HG03575 (cell line): ENCODE results near the gene ITSN1.
"Not testable (repeated sequence)": the region's sequence is repeated elsewhere in the genome, so short reads cannot be mapped to it uniquely, and the experiment has no call there.

Experiments used
- ATAC-seq: cut with Tn5 transposase; IDR thresholded peaks from one replicate; pipeline ENCODE4 v1.9.1; 2021; ENCODE audit not compliant: unreplicated experiment, insufficient number of reproducible peaks, low FRiP score; ENCODE audit errors: extremely low read depth

Gene ITSN1

GRCh38 chr21:33703750-33704606 is 61.7 kb downstream of the ITSN1 start:
- no peak for ATAC-seq

DNA sequence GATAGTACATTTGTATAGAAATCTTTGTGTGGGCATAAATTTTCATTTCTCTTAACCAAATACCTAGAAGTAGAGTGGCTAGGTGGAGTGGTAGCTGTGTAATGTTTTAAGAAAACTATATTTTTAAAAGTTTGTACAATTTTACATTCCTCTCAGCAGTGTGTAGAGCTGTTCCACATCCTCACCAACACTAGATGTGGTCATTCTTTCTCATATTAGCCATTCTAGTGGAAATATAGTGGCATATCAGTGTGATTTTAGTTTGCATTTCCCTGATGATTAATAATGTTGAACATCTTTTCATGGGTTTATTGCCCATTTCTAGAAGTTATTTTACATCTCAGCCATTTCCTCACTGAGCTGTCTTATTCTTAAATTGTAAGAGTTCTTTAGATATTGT is 65.5 kb downstream of the ITSN1 start:
- ATAC-seq = no peak

GRCh38 chr21:33708874-33709273 is 66.6 kb downstream of the ITSN1 start:
- no peak for ATAC-seq

DNA sequence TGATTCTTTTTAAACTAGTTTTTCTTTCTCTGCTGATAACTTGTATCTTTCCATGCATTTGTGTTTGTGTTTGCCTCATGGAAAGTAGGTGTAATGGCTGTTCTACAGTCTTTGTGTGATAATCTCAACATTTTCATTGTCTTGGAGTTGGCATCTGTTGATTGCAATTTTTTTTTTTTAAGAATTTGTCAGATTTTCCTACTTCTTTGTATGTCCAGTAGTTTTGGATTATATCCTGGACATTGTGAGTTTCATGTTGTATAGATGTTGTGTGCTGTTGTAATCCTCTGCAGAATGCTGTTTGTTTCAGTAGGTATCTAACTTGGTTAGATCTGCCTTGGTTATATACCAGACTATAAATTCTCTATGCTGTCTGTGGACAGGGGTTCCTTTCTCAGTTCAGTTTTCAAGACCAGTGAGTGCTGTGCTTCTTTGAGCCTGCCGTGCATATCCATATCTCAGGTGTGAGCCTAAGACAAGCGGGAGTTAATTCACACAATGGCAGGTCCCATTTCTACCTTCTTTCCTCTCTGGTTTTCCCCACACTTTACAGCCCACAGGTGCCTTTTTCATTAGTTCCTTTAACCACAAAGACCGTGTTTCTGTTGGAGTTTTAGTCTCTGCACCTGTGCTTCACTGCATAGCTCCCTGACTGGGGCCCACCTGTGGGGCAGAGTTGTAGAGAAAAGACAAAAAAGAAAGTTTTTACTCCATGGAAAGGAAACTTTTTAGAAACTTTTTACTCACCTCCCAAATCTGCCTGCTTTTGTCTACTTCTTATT is 69.9 kb downstream of the ITSN1 start:
- ATAC-seq = no peak

- no peak for ATAC-seq
Observed at GRCh38 chr21:33721081-33721480, 78.8 kb downstream of the ITSN1 start.

- not testable (repeated sequence) for ATAC-seq
Observed at GRCh38 chr21:33729139-33729538, 86.8 kb downstream of the ITSN1 start.

DNA sequence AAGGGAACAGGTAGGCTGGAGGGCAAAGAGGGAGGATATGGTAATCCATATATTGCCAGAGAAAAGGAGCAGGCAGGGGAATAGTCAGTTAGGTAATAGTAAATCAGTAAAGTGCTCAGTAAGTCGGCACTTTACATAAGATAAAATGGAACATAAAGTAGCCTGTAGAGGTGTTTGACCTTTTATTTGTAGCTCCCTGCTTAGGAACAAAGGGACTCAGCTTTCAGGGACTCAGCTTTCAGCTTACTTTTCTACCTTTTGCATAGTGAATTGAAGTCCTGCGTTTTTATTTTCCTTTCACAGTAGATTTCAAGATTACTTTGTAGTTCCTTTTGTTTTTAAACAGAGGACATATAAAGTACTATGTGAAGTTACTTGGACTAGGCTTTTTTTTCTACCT is 87.3 kb downstream of the ITSN1 start:
- no peak for ATAC-seq

- ATAC-seq = no peak
Observed at GRCh38 chr21:33731447-33731846, 89.1 kb downstream of the ITSN1 start.

DNA sequence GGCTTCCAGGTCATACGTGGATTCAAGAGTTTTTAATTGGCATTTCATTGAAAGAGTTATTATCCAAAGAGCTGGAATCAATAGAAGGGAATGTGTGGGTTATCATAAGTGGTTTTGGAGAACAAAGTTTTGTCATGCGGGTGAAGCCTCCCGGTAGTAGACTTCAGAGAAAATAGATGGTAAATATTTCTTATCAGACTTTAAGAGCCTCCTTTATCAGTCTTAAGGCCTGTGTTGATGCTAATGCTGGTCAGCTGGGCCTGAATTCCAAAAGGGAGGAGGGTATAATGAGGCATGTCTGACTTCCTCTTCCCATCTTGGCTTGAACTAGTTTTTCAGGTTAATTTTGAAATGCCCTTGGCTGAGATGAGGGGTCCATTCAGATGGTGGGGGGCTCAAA is 89.7 kb downstream of the ITSN1 start:
- no peak for ATAC-seq

DNA sequence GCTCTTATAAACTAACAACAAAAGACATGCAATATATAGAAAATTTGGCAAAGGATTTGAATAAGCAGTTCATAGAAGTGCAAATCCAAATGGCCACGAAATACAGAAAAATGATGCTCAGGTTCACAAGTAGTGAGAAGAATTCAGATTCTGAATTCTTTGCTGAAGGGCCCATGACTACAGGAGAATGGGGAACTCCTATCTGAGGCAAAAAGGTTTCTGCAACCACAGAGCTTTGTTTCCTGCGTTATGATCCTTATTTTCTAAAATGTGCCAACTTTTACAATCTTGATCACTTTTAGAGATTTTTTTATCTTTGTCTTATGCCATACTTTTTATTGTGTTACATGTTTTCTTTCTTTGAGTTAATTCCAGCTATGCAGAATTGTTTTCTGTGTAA is 91.3 kb downstream of the ITSN1 start:
- no peak for ATAC-seq

GRCh38 chr21:33734291-33734690 is 92.0 kb downstream of the ITSN1 start:
- ATAC-seq = no peak

GRCh38 chr21:33734818-33735217 is 92.5 kb downstream of the ITSN1 start:
- no peak for ATAC-seq

DNA sequence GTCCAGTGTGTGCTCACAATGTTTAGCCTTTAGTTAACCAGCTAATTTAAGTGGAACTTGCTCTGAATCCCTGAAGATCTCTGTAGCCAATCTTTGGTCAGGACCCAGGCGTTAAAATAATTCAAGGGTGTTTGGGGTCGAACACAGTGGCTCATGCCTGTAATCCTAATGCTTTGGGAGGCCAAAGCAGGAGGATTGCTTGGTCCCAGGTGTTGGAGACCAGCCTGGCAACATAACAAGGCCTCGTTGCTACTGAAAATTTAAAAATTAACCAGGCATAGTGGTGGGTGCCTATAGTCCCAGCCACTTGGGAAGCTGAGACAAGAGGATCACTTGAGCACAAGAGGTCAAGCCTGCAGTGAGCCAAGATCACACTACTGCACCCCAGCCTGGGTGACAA is 94.3 kb downstream of the ITSN1 start:
- no peak for ATAC-seq

GRCh38 chr21:33739701-33740100 is 97.4 kb downstream of the ITSN1 start:
- no peak for ATAC-seq

DNA sequence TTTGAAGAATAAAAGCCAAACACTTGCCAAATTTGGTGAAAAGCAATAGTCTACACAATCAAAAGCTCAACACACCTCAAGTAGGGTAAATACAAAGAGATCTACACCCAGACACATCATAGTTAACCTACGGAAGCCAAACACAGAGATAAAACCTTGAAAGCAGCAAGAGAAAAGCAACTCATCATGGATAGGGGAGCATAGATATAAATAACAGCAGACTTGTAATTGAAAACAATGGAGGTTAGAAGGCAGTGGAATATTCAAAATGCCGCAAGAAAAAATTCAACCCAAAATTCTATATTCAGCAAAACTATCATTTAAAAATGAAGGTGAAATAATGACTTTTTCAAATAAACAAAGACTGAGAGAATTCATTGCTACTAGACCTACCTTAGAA is 105.1 kb downstream of the ITSN1 start:
- no peak for ATAC-seq

- ATAC-seq = no peak
Observed at GRCh38 chr21:33748903-33749302, 106.6 kb downstream of the ITSN1 start.

GRCh38 chr21:33750017-33750416 is 107.7 kb downstream of the ITSN1 start:
- ATAC-seq = no peak

DNA sequence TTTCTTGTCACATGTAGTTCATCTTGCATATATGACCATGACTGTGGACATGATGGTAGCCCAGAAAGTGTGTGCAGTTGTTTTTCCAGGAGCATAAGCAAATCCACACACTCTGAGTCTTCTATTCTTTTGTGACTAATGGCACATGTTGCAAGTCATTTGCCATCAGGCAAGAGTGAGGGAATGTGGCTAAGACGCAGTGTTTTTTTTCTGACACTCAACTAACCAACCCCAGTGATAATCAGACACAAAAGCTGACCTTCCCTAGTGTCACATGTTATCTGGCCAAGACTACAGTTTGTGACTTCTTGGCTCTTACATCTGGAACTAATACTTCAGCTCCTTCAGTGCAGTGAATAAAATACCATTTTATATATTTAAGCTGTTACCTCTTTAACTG is 108.8 kb downstream of the ITSN1 start:
- no peak for ATAC-seq

- no peak for ATAC-seq
Observed at GRCh38 chr21:33751533-33751932, 109.2 kb downstream of the ITSN1 start.

GRCh38 chr21:33752260-33752659 is 110.0 kb downstream of the ITSN1 start:
- no peak for ATAC-seq
